ENCODE results near the gene AUTS2. TPM values are rescaled to one million over a fixed set of nuclear protein-coding genes. Genes with fewer than 3 reads are reported as not detected.

Gene AUTS2
- total RNA-seq, 1 donor from 2014 or later, result 2.1 TPM

- H3K4me1 Mint-ChIP-seq, result no peaks in the 10 kb centered on the region
- no peaks in the 10 kb centered on the region for H3K36me3 Mint-ChIP-seq (ENCODE audit: low read depth)
- H3K4me3 Mint-ChIP-seq, result no peak overlapping the region
- no peaks in the 10 kb centered on the region for H3K27me3 Mint-ChIP-seq
- intact Hi-C loops (cut with micrococcal nuclease), result no loop called here
- H3K9me3 Mint-ChIP-seq, result no peaks in the 10 kb centered on the region
- no peak for DNase-seq
- H3K27ac Mint-ChIP-seq, result no peak overlapping the region
Measured at GRCh38 chr7:70154521-70155180, 556.4 kb downstream of the AUTS2 start.

GRCh38 chr7:70156057-70156456 is 557.8 kb downstream of the AUTS2 start:
- no peak for DNase-seq
- Mint-ChIP-seq H3K36me3 (ENCODE audit: low read depth) (no peaks in the 10 kb centered on the region), H3K9me3 (no peaks in the 10 kb centered on the region), H3K4me3 (no peak overlapping the region), H3K4me1 (no peaks in the 10 kb centered on the region), H3K27ac (no peak overlapping the region), H3K27me3 (no peaks in the 10 kb centered on the region)
- intact Hi-C loops (cut with micrococcal nuclease), result no loop called here

DNA sequence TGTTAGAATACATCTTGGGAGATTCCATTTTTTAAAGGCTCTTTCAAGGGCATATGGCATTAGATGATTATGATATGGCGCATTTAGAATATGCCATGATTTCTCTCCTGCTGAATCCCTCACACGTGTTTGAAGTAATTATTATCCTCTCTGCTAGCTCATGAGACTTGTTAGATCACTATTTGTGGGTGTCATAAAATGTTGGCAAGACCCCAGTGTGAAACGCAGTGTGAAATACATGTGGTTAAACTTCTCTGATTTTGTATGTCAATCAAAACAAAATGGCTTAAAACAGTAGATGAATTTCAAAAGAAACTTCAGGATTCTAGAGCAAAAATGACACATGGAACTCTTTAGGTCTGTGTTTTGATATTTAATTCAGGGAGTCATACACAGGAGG is 560.8 kb downstream of the AUTS2 start:
- no peak overlapping the region for H3K4me3 Mint-ChIP-seq
- H3K36me3 Mint-ChIP-seq (ENCODE audit: low read depth), result no peaks in the 10 kb centered on the region
- H3K9me3 Mint-ChIP-seq, result no peaks in the 10 kb centered on the region
- H3K4me1 Mint-ChIP-seq, result no peaks in the 10 kb centered on the region
- H3K27me3 Mint-ChIP-seq, result no peaks in the 10 kb centered on the region
- intact Hi-C loops (cut with micrococcal nuclease), result no loop called here
- no peak for DNase-seq
- H3K27ac Mint-ChIP-seq, result no peak overlapping the region

GRCh38 chr7:70165477-70166170 is 567.3 kb downstream of the AUTS2 start:
- peaks cover 3% of the 10 kb centered on the region for H3K9me3 Mint-ChIP-seq
- DNase-seq, result no peak
- H3K27ac Mint-ChIP-seq, result no peak overlapping the region
- no peaks in the 10 kb centered on the region for H3K36me3 Mint-ChIP-seq (ENCODE audit: low read depth)
- no peak overlapping the region for H3K4me3 Mint-ChIP-seq
- H3K4me1 Mint-ChIP-seq, result no peaks in the 10 kb centered on the region
- intact Hi-C loops (cut with micrococcal nuclease), result no loop called here
- no peaks in the 10 kb centered on the region for H3K27me3 Mint-ChIP-seq

GRCh38 chr7:70171369-70171920 is 573.2 kb downstream of the AUTS2 start:
- H3K27me3 Mint-ChIP-seq, result peaks cover 2% of the 10 kb centered on the region
- DNase-seq, result no peak
- H3K27ac Mint-ChIP-seq, result no peak overlapping the region
- intact Hi-C loops (cut with micrococcal nuclease), result no loop called here
- H3K4me3 Mint-ChIP-seq, result no peak overlapping the region
- H3K36me3 Mint-ChIP-seq (ENCODE audit: low read depth), result no peaks in the 10 kb centered on the region
- peaks cover 3% of the 10 kb centered on the region for H3K9me3 Mint-ChIP-seq
- no peaks in the 10 kb centered on the region for H3K4me1 Mint-ChIP-seq

DNA sequence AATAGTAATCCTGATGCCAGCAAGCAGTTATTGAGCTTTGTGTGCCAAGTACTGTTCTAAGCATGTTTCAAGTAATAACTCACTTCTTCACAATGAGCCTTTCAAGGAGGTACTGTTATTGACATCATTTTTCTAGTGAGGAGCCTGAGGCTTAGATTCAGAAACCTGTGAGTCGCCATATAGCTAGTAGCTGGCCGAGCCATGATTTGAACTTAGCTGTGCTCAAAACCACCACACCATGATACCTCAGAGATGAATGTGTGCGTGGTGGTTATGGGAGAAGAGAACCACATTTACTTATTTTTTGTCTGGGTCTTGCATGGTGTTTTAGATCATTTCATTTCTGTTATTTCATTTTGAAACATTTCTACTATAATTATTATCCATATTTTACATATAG is 578.9 kb downstream of the AUTS2 start:
- Mint-ChIP-seq H3K4me1 (no peaks in the 10 kb centered on the region), H3K4me3 (no peak overlapping the region), H3K27ac (no peak overlapping the region), H3K36me3 (ENCODE audit: low read depth) (no peaks in the 10 kb centered on the region), H3K27me3 (peaks cover 5% of the 10 kb centered on the region), H3K9me3 (peaks cover 3% of the 10 kb centered on the region)
- DNase-seq, result no peak
- intact Hi-C loops (cut with micrococcal nuclease), result no loop called here

DNA sequence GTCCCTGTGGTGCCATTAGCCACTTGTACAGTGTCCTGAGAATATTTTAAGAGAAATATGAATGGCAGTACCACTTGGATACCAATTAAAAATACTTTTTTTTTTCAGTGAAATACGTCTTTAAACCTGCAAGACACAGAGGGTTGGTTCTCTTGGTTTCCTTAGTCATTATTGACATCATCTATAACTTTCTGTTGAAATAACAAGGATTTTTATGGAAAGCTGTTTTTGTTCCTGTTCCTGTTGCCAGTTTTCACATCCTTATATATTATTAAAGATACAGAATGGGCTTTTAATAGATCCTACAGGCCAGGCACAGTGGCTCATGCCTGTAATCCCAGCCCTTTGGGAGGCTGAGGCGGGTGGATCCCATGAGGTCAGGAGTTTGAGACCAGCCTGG is 579.9 kb downstream of the AUTS2 start:
- peaks cover 5% of the 10 kb centered on the region for H3K27me3 Mint-ChIP-seq
- H3K9me3 Mint-ChIP-seq, result peaks cover 4% of the 10 kb centered on the region
- H3K4me1 Mint-ChIP-seq, result no peaks in the 10 kb centered on the region
- intact Hi-C loops (cut with micrococcal nuclease), result no loop called here
- no peaks in the 10 kb centered on the region for H3K36me3 Mint-ChIP-seq (ENCODE audit: low read depth)
- H3K4me3 Mint-ChIP-seq, result no peak overlapping the region
- no peak overlapping the region for H3K27ac Mint-ChIP-seq
- no peak for DNase-seq

GRCh38 chr7:70178787-70179186 is 580.5 kb downstream of the AUTS2 start:
- Mint-ChIP-seq H3K4me1 (no peaks in the 10 kb centered on the region), H3K4me3 (no peak overlapping the region), H3K36me3 (ENCODE audit: low read depth) (no peaks in the 10 kb centered on the region), H3K27ac (no peak overlapping the region), H3K9me3 (peaks cover 4% of the 10 kb centered on the region), H3K27me3 (peaks cover 5% of the 10 kb centered on the region)
- DNase-seq, result no peak
- intact Hi-C loops (cut with micrococcal nuclease), result no loop called here

- no peaks in the 10 kb centered on the region for H3K36me3 Mint-ChIP-seq (ENCODE audit: low read depth)
- no peaks in the 10 kb centered on the region for H3K4me1 Mint-ChIP-seq
- no peaks in the 10 kb centered on the region for H3K27me3 Mint-ChIP-seq
- no peak for DNase-seq
- no peak overlapping the region for H3K27ac Mint-ChIP-seq
- intact Hi-C loops (cut with micrococcal nuclease), result no loop called here
- no peak overlapping the region for H3K4me3 Mint-ChIP-seq
- peaks cover 4% of the 10 kb centered on the region for H3K9me3 Mint-ChIP-seq
Measured at GRCh38 chr7:70182521-70182920, 584.2 kb downstream of the AUTS2 start.

GRCh38 chr7:70183278-70183677 is 585.0 kb downstream of the AUTS2 start:
- no peaks in the 10 kb centered on the region for H3K36me3 Mint-ChIP-seq (ENCODE audit: low read depth)
- no peaks in the 10 kb centered on the region for H3K27me3 Mint-ChIP-seq
- peaks cover 4% of the 10 kb centered on the region for H3K9me3 Mint-ChIP-seq
- no peak overlapping the region for H3K27ac Mint-ChIP-seq
- no peak for DNase-seq
- intact Hi-C loops (cut with micrococcal nuclease), result no loop called here
- H3K4me3 Mint-ChIP-seq, result no peak overlapping the region
- H3K4me1 Mint-ChIP-seq, result no peaks in the 10 kb centered on the region

DNA sequence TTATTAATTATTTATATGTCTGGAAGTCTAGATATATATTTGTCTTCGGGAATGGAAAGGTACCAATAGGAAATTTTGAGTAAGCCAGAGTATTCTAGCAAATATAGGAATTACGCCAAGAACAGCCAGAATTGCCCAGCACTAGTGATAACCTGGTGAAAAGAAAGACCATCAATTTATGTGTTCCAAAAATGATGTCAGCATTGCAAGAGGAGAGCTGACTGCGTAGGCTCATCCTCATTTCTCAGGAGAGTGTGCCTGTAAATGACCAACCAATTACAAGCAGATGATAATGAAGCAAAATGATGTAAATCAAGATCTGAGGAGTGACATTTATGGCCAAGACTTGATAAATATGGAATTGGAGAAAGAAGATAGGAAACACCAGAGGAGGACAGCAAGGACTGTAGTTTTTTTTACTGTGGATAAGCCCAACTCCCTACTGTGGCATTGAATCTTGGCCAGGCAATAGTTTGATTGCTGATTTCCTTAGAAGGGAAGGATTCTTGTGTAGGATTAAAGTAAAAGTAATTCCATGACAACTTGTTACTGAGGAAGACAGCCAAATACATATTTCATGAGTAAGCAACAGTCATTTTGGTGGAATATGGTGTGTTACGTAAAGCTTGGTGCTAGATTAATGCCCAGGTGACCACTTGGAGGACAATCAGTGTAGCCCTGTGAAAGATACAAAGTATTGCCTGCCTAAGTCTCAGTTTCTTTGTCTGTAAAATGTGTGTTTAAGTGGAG is 590.8 kb downstream of the AUTS2 start:
- no peaks in the 10 kb centered on the region for H3K27me3 Mint-ChIP-seq
- H3K4me3 Mint-ChIP-seq, result no peak overlapping the region
- no peaks in the 10 kb centered on the region for H3K36me3 Mint-ChIP-seq (ENCODE audit: low read depth)
- H3K4me1 Mint-ChIP-seq, result no peaks in the 10 kb centered on the region
- DNase-seq, result no peak
- intact Hi-C loops (cut with micrococcal nuclease), result no loop called here
- H3K9me3 Mint-ChIP-seq, result no peaks in the 10 kb centered on the region
- H3K27ac Mint-ChIP-seq, result no peak overlapping the region

GRCh38 chr7:70189776-70190175 is 591.5 kb downstream of the AUTS2 start:
- Mint-ChIP-seq H3K27me3 (no peaks in the 10 kb centered on the region), H3K9me3 (no peaks in the 10 kb centered on the region), H3K4me1 (no peaks in the 10 kb centered on the region), H3K4me3 (no peak overlapping the region), H3K27ac (no peak overlapping the region), H3K36me3 (ENCODE audit: low read depth) (no peaks in the 10 kb centered on the region)
- intact Hi-C loops (cut with micrococcal nuclease), result no loop called here
- DNase-seq, result no peak

GRCh38 chr7:70190281-70190680 is 592.0 kb downstream of the AUTS2 start:
- H3K4me3 Mint-ChIP-seq, result no peak overlapping the region
- intact Hi-C loops (cut with micrococcal nuclease), result no loop called here
- DNase-seq, result no peak

DNA sequence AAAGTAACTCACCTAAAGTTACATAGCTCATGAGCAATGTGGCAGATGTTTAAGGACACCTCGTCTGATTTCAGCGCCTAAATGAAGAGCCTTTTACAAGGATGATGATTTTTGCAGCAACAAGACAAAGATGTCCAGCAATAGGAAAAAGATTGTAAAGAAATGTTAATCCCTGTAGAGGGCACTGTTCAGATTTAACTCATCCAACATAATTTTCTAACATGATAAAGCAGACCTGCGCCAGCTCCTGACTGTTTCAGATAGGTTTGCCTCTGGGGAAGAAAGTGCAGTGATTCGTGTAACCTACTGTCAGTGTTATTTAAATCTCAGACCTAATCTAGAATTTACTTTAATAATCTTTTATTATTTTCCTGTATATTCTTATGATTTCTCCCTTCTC is 595.2 kb downstream of the AUTS2 start:
- intact Hi-C loops (cut with micrococcal nuclease), result no loop called here
- Mint-ChIP-seq H3K27me3 (no peaks in the 10 kb centered on the region), H3K9me3 (no peaks in the 10 kb centered on the region), H3K4me1 (no peaks in the 10 kb centered on the region), H3K4me3 (no peak overlapping the region), H3K36me3 (ENCODE audit: low read depth) (no peaks in the 10 kb centered on the region), H3K27ac (no peak overlapping the region)
- DNase-seq, result no peak

More at GRCh38 chr7:70190281-70190680, 592.0 kb downstream of the AUTS2 start:
- Mint-ChIP-seq H3K4me1 (no peaks in the 10 kb centered on the region), H3K9me3 (no peaks in the 10 kb centered on the region), H3K27ac (no peak overlapping the region), H3K36me3 (ENCODE audit: low read depth) (no peaks in the 10 kb centered on the region), H3K27me3 (no peaks in the 10 kb centered on the region)

Data from activated CD4-positive, alpha-beta T cell treated with anti-CD3 and anti-CD28 coated beads, Interleukin-2, amount 10 ng/mL, durations not matched to agents 24 days and 14 days (primary cell).